Peyer's patch (tissue), 4 donors: ENCODE data around the gene GRIK4. TPM values are rescaled to one million over a fixed set of nuclear protein-coding genes. Genes with fewer than 3 reads are reported as not detected.
A peak's percentile ranks its signal among the peaks of the same experiment; 100 is the strongest.

Experiments used
- DNase-seq, 3 donors: peaks; one replicate each; pipeline ENCODE4 v3.0.0-alpha.2; 2017 to 2019
- H3K27ac ChIP-seq, 4 donors: fragments of 200-600 bp; sonication (generic); one replicate each; pipeline ENCODE4 v1.5.1; 2016 to 2019
- H3K27me3 ChIP-seq, 2 donors: fragments of 200-600 bp; sonication (generic); one replicate each; pipeline ENCODE4 v1.5.1; 2019
- H3K36me3 ChIP-seq, 3 donors: fragments of 200-600 bp; sonication (generic); one replicate each; pipeline ENCODE4 v1.5.1; 2016 to 2019
- H3K4me1 ChIP-seq, 4 donors: fragments of 200-600 bp; sonication (generic); one replicate each; pipeline ENCODE4 v1.5.1; 2016 to 2019
- H3K4me3 ChIP-seq, 4 donors: fragments of 200-600 bp; sonication (generic); 1 replicate in 3 of 4; 2 replicates in 1 of 4; pipeline ENCODE4 v1.5.1; 2016 to 2019; ENCODE audit warnings: mild to moderate bottlenecking in 1 of 4
- H3K9me3 ChIP-seq, 4 donors: fragments of 200-600 bp; sonication (generic); one replicate each; pipeline ENCODE4 v1.5.1; 2016 to 2019; ENCODE audit warnings: mild to moderate bottlenecking in 1 of 4
- POLR2A ChIP-seq, 2 donors: fragments of 450-650 bp; IDR thresholded peaks; one replicate each; pipeline ENCODE4 v1.5.1; 2017; ENCODE audit warnings: antibody characterized with exemption in 2 of 2, mild to moderate bottlenecking in 2 of 2, moderate library complexity in 2 of 2
- total RNA-seq, 4 donors: library from RNA; depleted of rRNA; stranded (reverse); fragments of >200 nt; gene quantifications; one replicate each; pipeline ENCODE4 v1.1.0, GENCODE V29; 2016
- TF ChIP-seq, protein P1 (sequence below), 6 experiments: fragments of 450-650 bp in 4 of 6; fragments of 200-600 bp in 2 of 6; sonication (generic) in 1 of 6; IDR thresholded peaks; one replicate each; pipeline ENCODE4 v1.5.1; 2017 to 2019; ENCODE audit warnings: antibody characterized with exemption in 6 of 6, mild to moderate bottlenecking in 3 of 6, moderate library complexity in 1 of 6

Gene GRIK4
- total RNA-seq, 4 donors from 2014 or later = 0.40 to 2.5 TPM; not detected in 2

DNA sequence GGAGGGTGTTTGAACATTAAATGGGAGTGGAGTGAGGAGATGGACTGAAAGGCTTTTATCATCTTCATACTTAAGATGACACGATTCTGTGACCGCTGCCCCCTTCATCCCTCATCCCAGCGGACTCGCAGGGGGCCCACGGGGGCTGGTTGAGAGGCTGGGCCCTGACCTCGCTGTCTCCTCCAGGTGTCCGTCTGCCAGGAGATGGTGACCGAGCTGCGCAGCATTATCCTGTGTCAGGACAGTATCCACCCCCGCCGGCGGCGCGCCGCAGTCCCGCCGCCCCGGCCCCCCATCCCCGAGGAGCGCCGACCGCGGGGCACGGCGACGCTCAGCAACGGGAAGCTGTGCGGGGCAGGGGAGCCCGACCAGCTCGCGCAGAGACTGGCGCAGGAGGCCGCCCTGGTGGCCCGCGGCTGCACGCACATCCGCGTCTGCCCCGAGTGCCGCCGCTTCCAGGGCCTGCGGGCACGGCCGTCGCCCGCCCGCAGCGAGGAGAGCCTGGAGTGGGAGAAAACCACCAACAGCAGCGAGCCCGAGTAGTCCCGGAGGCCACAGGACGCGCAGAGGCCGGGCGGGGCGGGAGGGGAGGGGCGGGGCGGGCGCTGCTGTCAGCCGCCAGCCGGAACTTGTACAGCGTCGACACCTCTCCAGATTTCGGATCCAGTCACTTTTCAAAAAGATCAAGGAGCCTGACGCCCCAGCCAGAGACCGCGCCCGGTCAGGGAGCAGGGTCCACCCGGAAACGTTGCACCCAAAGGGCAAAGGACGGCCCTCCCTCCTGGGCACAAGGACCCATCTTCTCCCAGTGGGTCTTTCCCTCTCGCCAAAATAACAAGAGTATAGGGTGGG, 474.4 kb downstream of the GRIK4 start:
- no peaks in the 10 kb centered on the region for H3K9me3 ChIP-seq
- no peak overlapping the region for H3K27ac ChIP-seq
- peak in 2 of 3 donors; percentile 54 to 71 for DNase-seq
- no peak for TF ChIP-seq POLR2A (IDR thresholded peaks at IDR 0.05)
- TF ChIP-seq, protein P1, sequence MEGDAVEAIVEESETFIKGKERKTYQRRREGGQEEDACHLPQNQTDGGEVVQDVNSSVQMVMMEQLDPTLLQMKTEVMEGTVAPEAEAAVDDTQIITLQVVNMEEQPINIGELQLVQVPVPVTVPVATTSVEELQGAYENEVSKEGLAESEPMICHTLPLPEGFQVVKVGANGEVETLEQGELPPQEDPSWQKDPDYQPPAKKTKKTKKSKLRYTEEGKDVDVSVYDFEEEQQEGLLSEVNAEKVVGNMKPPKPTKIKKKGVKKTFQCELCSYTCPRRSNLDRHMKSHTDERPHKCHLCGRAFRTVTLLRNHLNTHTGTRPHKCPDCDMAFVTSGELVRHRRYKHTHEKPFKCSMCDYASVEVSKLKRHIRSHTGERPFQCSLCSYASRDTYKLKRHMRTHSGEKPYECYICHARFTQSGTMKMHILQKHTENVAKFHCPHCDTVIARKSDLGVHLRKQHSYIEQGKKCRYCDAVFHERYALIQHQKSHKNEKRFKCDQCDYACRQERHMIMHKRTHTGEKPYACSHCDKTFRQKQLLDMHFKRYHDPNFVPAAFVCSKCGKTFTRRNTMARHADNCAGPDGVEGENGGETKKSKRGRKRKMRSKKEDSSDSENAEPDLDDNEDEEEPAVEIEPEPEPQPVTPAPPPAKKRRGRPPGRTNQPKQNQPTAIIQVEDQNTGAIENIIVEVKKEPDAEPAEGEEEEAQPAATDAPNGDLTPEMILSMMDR (IDR thresholded peaks at IDR 0.05) = peak in 3 of 6 experiments; percentile 37 to 42 (median 38)
- H3K4me3 ChIP-seq = peak overlapping the region; percentile 25 to 56 (median 46)
- H3K4me1 ChIP-seq = peaks cover 0 to 19% (median 3%) of the 10 kb centered on the region in 4 donors
- no peaks in the 10 kb centered on the region for H3K36me3 ChIP-seq
- H3K27me3 ChIP-seq = no peaks in the 10 kb centered on the region

DNA sequence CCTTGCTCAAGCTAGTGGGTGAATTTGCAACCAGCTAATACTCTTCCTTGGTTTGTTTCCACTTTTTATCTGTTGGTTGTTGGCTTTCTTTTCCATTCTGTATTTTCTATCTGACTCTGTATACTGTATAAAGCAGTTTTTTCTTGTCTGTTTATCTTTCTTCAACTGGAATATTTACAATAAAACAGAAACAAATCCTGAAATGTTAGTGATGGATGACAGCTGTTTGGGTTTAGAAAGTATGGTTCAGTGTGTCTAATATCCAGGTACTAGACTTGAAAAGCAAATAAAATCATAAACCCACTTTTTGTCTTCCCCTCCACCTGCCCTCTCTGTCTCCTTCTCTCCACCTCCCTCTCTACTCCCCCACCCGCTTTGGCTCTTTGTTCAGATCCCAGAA, 477.1 kb downstream of the GRIK4 start:
- no peaks in the 10 kb centered on the region for H3K36me3 ChIP-seq
- no peak overlapping the region for H3K4me3 ChIP-seq
- TF ChIP-seq, protein P1 (IDR thresholded peaks at IDR 0.05) = no peak
- no peak for TF ChIP-seq POLR2A (IDR thresholded peaks at IDR 0.05)
- no peak for DNase-seq
- no peaks in the 10 kb centered on the region for H3K9me3 ChIP-seq
- no peak overlapping the region for H3K27ac ChIP-seq
- H3K4me1 ChIP-seq = peaks cover 0 to 19% (median 3%) of the 10 kb centered on the region in 4 donors
- no peaks in the 10 kb centered on the region for H3K27me3 ChIP-seq

DNA sequence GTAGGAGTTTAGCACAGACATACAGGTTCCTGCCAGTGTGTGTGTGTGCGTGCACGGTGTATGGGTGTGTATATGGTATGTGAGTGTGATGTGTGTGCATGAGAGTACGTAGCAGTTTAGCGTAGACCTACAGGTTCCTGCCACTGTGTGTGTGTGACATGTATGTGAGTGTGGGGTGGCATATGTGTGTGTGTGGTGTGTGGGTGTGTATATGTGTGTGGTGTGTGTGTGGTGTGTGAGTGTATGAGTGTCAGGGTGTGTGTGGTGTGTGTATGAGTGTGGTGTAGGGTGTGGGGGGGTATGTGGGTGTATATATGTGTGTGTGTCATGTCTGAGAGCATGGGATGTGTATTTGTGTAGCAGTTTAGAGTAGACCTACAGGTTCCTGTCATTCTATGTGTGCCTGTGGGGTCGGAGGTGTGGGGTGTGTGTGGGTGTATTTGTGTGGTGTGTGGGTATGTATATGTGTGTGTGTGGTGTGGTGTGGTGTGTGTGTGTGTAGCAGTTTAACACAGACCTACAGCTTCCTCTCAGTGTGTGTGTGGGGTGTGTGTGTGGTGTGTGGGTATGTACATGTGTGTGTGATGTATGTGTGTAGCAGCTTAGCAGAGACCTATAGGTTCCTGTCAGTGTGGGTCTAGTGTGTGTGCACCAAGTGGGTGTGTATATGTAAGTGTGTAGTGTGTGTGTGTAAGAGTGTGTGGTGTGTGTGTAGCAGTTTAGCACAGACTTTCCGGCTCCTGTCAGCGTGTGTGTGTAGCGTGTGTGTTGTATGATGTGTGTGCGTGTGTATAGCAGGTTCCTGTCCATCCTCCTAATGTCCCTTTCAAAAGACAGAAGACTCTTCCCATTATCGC, 480.5 kb downstream of the GRIK4 start:
- Histone ChIP-seq H3K27ac (no peak overlapping the region), H3K9me3 (no peaks in the 10 kb centered on the region), H3K27me3 (no peaks in the 10 kb centered on the region), H3K36me3 (no peaks in the 10 kb centered on the region), H3K4me3 (no peak overlapping the region), H3K4me1 (no peaks in the 10 kb centered on the region)
- TF ChIP-seq POLR2A (IDR thresholded peaks at IDR 0.05) = no peak
- TF ChIP-seq, protein P1 (IDR thresholded peaks at IDR 0.05) = no peak
- DNase-seq = no peak

DNA sequence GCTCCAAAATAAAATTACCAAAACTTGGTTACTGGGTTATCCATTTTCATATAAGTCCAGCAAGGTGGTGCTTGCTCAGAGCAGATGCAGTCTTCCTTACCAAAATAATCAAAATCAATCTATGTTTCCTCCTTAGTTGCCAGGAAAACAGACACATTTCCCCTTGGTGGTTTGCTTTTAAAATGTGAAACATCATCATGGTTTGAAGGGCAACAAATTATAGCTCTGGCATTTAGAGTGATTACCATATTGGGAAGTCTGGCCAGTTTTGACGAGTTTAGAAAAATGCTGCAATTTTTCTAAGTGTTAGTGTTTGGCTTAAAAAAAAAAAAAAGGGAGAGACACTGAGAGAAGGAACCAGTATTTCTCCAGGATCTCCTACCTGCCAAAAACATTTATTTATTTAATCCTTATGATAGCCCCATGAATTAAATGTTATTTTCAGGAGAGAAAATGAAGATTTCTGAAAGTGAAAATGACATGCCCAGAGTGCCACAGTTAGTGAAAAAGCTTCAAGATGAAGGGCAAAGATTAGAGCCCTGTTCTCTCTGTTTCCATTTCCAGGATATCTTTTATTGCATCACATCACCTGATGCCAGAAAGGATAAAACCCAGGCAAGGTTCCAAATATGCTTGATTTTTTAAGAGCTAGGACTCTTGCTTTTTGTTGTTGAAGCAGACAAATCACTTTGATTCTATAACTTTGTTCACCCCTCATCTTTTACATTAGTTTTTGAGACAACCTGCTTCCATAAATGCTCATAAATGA, 482.7 kb downstream of the GRIK4 start:
- DNase-seq = no peak
- no peaks in the 10 kb centered on the region for H3K9me3 ChIP-seq
- H3K27me3 ChIP-seq = no peaks in the 10 kb centered on the region
- no peak overlapping the region for H3K4me3 ChIP-seq
- H3K36me3 ChIP-seq = no peaks in the 10 kb centered on the region
- H3K4me1 ChIP-seq = no peaks in the 10 kb centered on the region
- no peak for TF ChIP-seq POLR2A (IDR thresholded peaks at IDR 0.05)
- TF ChIP-seq, protein P1 (IDR thresholded peaks at IDR 0.05) = no peak
- H3K27ac ChIP-seq = no peak overlapping the region

DNA sequence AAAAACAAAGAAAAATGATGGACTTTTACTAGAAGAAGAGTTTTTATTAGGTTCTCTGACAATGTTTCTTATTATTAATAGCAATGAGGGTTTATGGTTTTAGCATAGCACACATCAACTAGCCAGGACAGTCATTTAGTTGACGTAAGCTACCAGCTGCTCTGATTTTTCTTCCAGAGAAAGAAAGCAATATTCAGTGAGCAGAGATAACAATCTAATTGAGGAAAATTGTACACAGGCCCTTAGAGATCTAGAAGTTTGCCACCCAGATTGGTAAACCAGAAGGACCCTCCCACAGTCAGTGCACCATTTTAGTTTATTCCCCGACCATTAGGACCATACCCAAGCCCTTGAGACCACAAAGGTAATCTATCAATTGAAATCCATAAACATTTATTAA, 483.6 kb downstream of the GRIK4 start:
- Histone ChIP-seq H3K4me3 (no peak overlapping the region), H3K36me3 (no peaks in the 10 kb centered on the region), H3K4me1 (no peaks in the 10 kb centered on the region), H3K27ac (no peak overlapping the region), H3K27me3 (no peaks in the 10 kb centered on the region), H3K9me3 (no peaks in the 10 kb centered on the region)
- DNase-seq = no peak
- TF ChIP-seq, protein P1 (IDR thresholded peaks at IDR 0.05) = no peak
- TF ChIP-seq POLR2A (IDR thresholded peaks at IDR 0.05) = no peak
